Suprapubic skin (tissue), 4 donors: ENCODE measurements around the gene SLC22A9.

Experiments
- EP300 ChIP-seq: sonication (generic); formaldehyde crosslinking; IDR thresholded peaks from one replicate; pipeline ENCODE4 v1.6.1; 2017; ENCODE audit warnings: antibody characterized with exemption
- POLR2A ChIP-seq, 2 donors: fragments of 450-650 bp; IDR thresholded peaks; one replicate each; pipeline ENCODE4 v1.6.1; 2017; ENCODE audit warnings: antibody characterized with exemption in 2 of 2, mild to moderate bottlenecking in 2 of 2, moderate library complexity in 2 of 2
- POLR2AphosphoS5 ChIP-seq, 3 donors: sonication (generic); formaldehyde crosslinking; IDR thresholded peaks; one replicate each; pipeline ENCODE4 v1.6.1; 2017; ENCODE audit warnings: antibody characterized with exemption in 3 of 3
- TF ChIP-seq, protein P1 (sequence below), 2 donors: fragments of 200-600 bp in 1 of 2; fragments of 450-650 bp in 1 of 2; sonication (generic) in 1 of 2; IDR thresholded peaks; one replicate each; pipeline ENCODE4 v1.5.1; 2016 to 2019; ENCODE audit warnings: antibody characterized with exemption in 2 of 2, mild to moderate bottlenecking in 1 of 2, moderate library complexity in 1 of 2

DNA sequence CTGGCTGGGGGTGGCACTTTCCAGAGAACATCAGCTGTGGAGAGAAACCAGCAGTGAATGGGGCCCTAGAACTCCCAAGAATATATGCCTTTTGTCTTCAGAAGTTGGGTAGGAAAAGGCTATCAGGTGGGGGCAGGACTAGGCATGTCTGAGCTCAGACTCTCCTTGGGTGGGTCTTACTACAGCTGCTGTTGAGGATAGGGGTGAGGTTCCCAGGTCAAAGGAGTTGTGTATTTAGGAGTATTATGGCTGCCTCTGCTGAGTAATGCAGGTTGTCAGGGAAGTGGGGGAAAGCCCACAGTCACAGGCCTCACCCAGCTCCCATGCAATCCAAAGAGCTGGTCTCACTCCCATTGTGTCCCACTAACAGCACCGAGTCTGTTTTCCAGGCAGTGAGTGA, 26.1 kb downstream of the SLC22A9 start:
- TF ChIP-seq POLR2A (IDR thresholded peaks at IDR 0.05) (no peak), POLR2AphosphoS5 (IDR thresholded peaks at IDR 0.05) (no peak), EP300 (no peak)
- TF ChIP-seq, protein P1, sequence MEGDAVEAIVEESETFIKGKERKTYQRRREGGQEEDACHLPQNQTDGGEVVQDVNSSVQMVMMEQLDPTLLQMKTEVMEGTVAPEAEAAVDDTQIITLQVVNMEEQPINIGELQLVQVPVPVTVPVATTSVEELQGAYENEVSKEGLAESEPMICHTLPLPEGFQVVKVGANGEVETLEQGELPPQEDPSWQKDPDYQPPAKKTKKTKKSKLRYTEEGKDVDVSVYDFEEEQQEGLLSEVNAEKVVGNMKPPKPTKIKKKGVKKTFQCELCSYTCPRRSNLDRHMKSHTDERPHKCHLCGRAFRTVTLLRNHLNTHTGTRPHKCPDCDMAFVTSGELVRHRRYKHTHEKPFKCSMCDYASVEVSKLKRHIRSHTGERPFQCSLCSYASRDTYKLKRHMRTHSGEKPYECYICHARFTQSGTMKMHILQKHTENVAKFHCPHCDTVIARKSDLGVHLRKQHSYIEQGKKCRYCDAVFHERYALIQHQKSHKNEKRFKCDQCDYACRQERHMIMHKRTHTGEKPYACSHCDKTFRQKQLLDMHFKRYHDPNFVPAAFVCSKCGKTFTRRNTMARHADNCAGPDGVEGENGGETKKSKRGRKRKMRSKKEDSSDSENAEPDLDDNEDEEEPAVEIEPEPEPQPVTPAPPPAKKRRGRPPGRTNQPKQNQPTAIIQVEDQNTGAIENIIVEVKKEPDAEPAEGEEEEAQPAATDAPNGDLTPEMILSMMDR (IDR thresholded peaks at IDR 0.05): no peak
